DND-41 (cell line): ENCODE measurements around the gene AKT3.

Experiments used
- EZH2 ChIP-seq: IDR thresholded peaks from 3 replicates; pipeline ENCODE4 v1.6.1; 2012; ENCODE audit warnings: borderline replicate concordance, low read depth, mild to moderate bottlenecking, moderate library complexity, low read length, inconsistent platforms; ENCODE audit not compliant: severe bottlenecking
- TF ChIP-seq, protein P1 (sequence below): IDR thresholded peaks from 2 replicates; pipeline ENCODE4 v1.5.1; 2012; ENCODE audit warnings: borderline replicate concordance, low read length, moderate library complexity, mild to moderate bottlenecking; ENCODE audit not compliant: poor library complexity, severe bottlenecking; ENCODE audit errors: extremely low read depth

DNA sequence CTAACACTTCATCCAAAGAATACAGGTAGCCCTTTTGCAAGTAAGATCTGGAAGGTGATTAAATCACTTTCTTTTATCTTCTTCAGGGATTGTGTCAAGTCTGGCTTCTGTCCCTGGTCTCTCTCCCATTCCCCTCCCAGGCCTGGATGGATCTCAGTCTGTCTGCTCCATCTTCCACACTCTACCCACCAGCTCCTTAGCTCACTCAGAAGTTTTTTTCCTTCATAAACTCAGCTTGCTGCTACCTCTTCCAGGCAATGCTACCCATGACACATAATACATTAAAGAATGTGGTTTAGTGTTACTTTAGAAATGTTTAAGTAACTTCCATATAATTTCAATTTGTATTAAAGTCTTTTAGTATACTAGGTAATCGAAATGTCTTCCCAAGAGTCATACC, 133.1 kb downstream of the AKT3 start:
- TF ChIP-seq, protein P1, sequence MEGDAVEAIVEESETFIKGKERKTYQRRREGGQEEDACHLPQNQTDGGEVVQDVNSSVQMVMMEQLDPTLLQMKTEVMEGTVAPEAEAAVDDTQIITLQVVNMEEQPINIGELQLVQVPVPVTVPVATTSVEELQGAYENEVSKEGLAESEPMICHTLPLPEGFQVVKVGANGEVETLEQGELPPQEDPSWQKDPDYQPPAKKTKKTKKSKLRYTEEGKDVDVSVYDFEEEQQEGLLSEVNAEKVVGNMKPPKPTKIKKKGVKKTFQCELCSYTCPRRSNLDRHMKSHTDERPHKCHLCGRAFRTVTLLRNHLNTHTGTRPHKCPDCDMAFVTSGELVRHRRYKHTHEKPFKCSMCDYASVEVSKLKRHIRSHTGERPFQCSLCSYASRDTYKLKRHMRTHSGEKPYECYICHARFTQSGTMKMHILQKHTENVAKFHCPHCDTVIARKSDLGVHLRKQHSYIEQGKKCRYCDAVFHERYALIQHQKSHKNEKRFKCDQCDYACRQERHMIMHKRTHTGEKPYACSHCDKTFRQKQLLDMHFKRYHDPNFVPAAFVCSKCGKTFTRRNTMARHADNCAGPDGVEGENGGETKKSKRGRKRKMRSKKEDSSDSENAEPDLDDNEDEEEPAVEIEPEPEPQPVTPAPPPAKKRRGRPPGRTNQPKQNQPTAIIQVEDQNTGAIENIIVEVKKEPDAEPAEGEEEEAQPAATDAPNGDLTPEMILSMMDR, result no peak
- TF ChIP-seq EZH2, result no peak
